ENCODE data around the gene FNDC3B.

FNDC3B gene

GRCh38 chr3:172098698-172099494 is 59.5 kb downstream of the FNDC3B start:
- DNase-seq, result no peak

- no peak for DNase-seq
Measured at GRCh38 chr3:172099495-172099808, 60.1 kb downstream of the FNDC3B start.

GRCh38 chr3:172100482-172100881 is 61.1 kb downstream of the FNDC3B start:
- DNase-seq, result no peak

GRCh38 chr3:172101107-172101506 is 61.7 kb downstream of the FNDC3B start:
- DNase-seq, result no peak

- peak in 1 of 2 experiments; percentile 36 for DNase-seq
Measured at GRCh38 chr3:172102123-172102882, 62.9 kb downstream of the FNDC3B start.

- no peak for DNase-seq
Measured at GRCh38 chr3:172102883-172103310, 63.5 kb downstream of the FNDC3B start.

- no peak for DNase-seq
Measured at GRCh38 chr3:172103724-172104123, 64.3 kb downstream of the FNDC3B start.

- DNase-seq, result no peak
Measured at GRCh38 chr3:172104471-172105072, 65.2 kb downstream of the FNDC3B start.

- no peak for DNase-seq
Measured at GRCh38 chr3:172106037-172106954, 66.9 kb downstream of the FNDC3B start.

- DNase-seq, result peak; percentile 67 to 69
Measured at GRCh38 chr3:172106989-172107388, 67.6 kb downstream of the FNDC3B start.

- DNase-seq, result peak; percentile 54 to 65
Measured at GRCh38 chr3:172107403-172107802, 68.0 kb downstream of the FNDC3B start.

- DNase-seq, result no peak
Measured at GRCh38 chr3:172110127-172110779, 70.9 kb downstream of the FNDC3B start.

GRCh38 chr3:172111163-172111562 is 71.8 kb downstream of the FNDC3B start:
- no peak for DNase-seq

- no peak for DNase-seq
Measured at GRCh38 chr3:172112078-172112733, 72.8 kb downstream of the FNDC3B start.

- DNase-seq, result no peak
Measured at GRCh38 chr3:172112734-172113120, 73.3 kb downstream of the FNDC3B start.

- no peak for DNase-seq
Measured at GRCh38 chr3:172113710-172114109, 74.3 kb downstream of the FNDC3B start.

- DNase-seq, result no peak
Measured at GRCh38 chr3:172115059-172115458, 75.7 kb downstream of the FNDC3B start.

GRCh38 chr3:172115787-172116186 is 76.4 kb downstream of the FNDC3B start:
- no peak for DNase-seq

GRCh38 chr3:172118019-172118418 is 78.6 kb downstream of the FNDC3B start:
- no peak for DNase-seq

- no peak for DNase-seq
Measured at GRCh38 chr3:172119266-172119969, 80.0 kb downstream of the FNDC3B start.

- DNase-seq, result no peak
Measured at GRCh38 chr3:172120912-172121311, 81.5 kb downstream of the FNDC3B start.

Measured in activated T-cell treated with anti-CD3 and anti-CD28 coated beads, Interleukin-2, amount 50 U/mL, for 48 hours (primary cell).